Hepatocyte (in vitro differentiated cells): ENCODE results near the gene RNF217. TPM values are rescaled to one million over a fixed set of nuclear protein-coding genes. Genes with fewer than 3 reads are reported as not detected.

Source experiments
- DNase-seq: peaks from one replicate; pipeline ENCODE4 v3.0.0-alpha.2; 2016; ENCODE audit warnings: low spot score
- H2AFZ ChIP-seq: fragments of 200-600 bp; sonication (generic); 2 replicates; pipeline ENCODE4 v1.6.0; 2016; ENCODE audit warnings: antibody characterized with exemption, mild to moderate bottlenecking
- H3K27ac ChIP-seq: fragments of 200-600 bp; sonication (generic); 2 replicates; pipeline ENCODE4 v1.5.1; 2016; ENCODE audit warnings: mild to moderate bottlenecking
- H3K27me3 ChIP-seq: fragments of 200-600 bp; sonication (generic); 2 replicates; pipeline ENCODE4 v1.6.1; 2016
- H3K36me3 ChIP-seq: fragments of 200-600 bp; sonication (generic); replicated peaks from 2 replicates; pipeline ENCODE4 v1.5.1; 2016; ENCODE audit warnings: low read depth; ENCODE audit not compliant: insufficient read depth
- H3K4me1 ChIP-seq: fragments of 200-600 bp; sonication (generic); 2 replicates; pipeline ENCODE4 v1.5.1; 2016; ENCODE audit warnings: mild to moderate bottlenecking, moderate library complexity; ENCODE audit not compliant: insufficient read depth
- H3K4me2 ChIP-seq: fragments of 200-600 bp; sonication (generic); 2 replicates; pipeline ENCODE4 v1.6.0; 2016
- H3K4me3 ChIP-seq: fragments of 200-600 bp; sonication (generic); 2 replicates; pipeline ENCODE4 v1.5.1; 2016; ENCODE audit warnings: mild to moderate bottlenecking
- H3K79me2 ChIP-seq: fragments of 200-600 bp; sonication (generic); 2 replicates; pipeline ENCODE4 v1.6.0; 2017; ENCODE audit warnings: mild to moderate bottlenecking
- H3K9me2 ChIP-seq: fragments of 200-600 bp; sonication (generic); replicated peaks from 2 replicates; pipeline ENCODE4 v1.6.0; 2017; ENCODE audit warnings: mild to moderate bottlenecking; ENCODE audit not compliant: insufficient read depth
- H3K9me3 ChIP-seq: fragments of 200-600 bp; sonication (generic); 2 replicates; pipeline ENCODE4 v1.5.1; 2016; ENCODE audit warnings: low read depth, mild to moderate bottlenecking
- H4K20me1 ChIP-seq: fragments of 200-600 bp; sonication (generic); 2 replicates; pipeline ENCODE4 v1.6.0; 2016; ENCODE audit warnings: mild to moderate bottlenecking; ENCODE audit not compliant: insufficient read depth, poor library complexity, severe bottlenecking
- EZH2 ChIP-seq: fragments of 200-600 bp; sonication (generic); IDR thresholded peaks from 2 replicates; pipeline ENCODE4 v1.6.1; 2016; ENCODE audit warnings: antibody characterized with exemption, mild to moderate bottlenecking, borderline replicate concordance
- EZH2phosphoT487 ChIP-seq: fragments of 200-600 bp; sonication (generic); IDR thresholded peaks from one replicate; pipeline ENCODE4 v1.6.1; 2018; ENCODE audit warnings: antibody characterized with exemption, mild to moderate bottlenecking, low read depth, moderate library complexity; ENCODE audit not compliant: unreplicated experiment, severe bottlenecking
- WGBS: methylation state at CpG from one replicate; pipeline ENCODE4 v1.1.6; 2016; ENCODE audit warnings: low lambda C conversion rate; ENCODE audit errors: missing lambda C conversion rate; 5-methylcytosine and 5-hydroxymethylcytosine counted together
- polyA plus RNA-seq: library from polyadenylated mRNA; unstranded; fragments of >200 nt; fragmentation: Nextera tagmentation; extraction: Ambion mirVana; gene quantifications from 2 replicates; pipeline ENCODE4 v1.2.1, GENCODE V29; 2016
- total RNA-seq: library from RNA; depleted of rRNA; stranded (reverse); fragments of >200 nt; gene quantifications from 2 replicates; pipeline ENCODE4 v1.2.3, GENCODE V29; 2014
- TF ChIP-seq, protein P1 (sequence below): fragments of 200-600 bp; sonication (generic); IDR thresholded peaks from 2 replicates; pipeline ENCODE4 v1.5.1; 2016; ENCODE audit warnings: antibody characterized with exemption, mild to moderate bottlenecking; ENCODE audit not compliant: poor library complexity

RNF217 gene
- total and polyA plus RNA-seq, 2 experiments from 2014 or later = 8.8 to 18.4 TPM

GRCh38 chr6:125050663-125051318 is 88.6 kb downstream of the RNF217 start:
- Histone ChIP-seq H3K4me3 (no peak overlapping the region), H3K27me3 (no peaks in the 10 kb centered on the region), H3K9me3 (no peaks in the 10 kb centered on the region), H4K20me1 (no peaks in the 10 kb centered on the region), H3K36me3 (no peaks in the 10 kb centered on the region), H3K9me2 (no peaks in the 10 kb centered on the region), H3K27ac (peak overlapping the region; percentile 24), H3K79me2 (peaks cover 5% of the 10 kb centered on the region), H3K4me2 (peak overlapping the region; percentile 32), H2AFZ (peak overlapping the region; percentile 10), H3K4me1 (peaks cover 9% of the 10 kb centered on the region)
- TF ChIP-seq, protein P1, sequence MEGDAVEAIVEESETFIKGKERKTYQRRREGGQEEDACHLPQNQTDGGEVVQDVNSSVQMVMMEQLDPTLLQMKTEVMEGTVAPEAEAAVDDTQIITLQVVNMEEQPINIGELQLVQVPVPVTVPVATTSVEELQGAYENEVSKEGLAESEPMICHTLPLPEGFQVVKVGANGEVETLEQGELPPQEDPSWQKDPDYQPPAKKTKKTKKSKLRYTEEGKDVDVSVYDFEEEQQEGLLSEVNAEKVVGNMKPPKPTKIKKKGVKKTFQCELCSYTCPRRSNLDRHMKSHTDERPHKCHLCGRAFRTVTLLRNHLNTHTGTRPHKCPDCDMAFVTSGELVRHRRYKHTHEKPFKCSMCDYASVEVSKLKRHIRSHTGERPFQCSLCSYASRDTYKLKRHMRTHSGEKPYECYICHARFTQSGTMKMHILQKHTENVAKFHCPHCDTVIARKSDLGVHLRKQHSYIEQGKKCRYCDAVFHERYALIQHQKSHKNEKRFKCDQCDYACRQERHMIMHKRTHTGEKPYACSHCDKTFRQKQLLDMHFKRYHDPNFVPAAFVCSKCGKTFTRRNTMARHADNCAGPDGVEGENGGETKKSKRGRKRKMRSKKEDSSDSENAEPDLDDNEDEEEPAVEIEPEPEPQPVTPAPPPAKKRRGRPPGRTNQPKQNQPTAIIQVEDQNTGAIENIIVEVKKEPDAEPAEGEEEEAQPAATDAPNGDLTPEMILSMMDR = no peak
- TF ChIP-seq EZH2phosphoT487 = no peak
- no peak for TF ChIP-seq EZH2
- WGBS = 23% methylated on average over 4 of the region's 4 CpGs
- DNase-seq = peak; percentile 3

- Histone ChIP-seq H3K4me2 (no peak overlapping the region), H3K4me1 (peaks cover 9% of the 10 kb centered on the region), H3K9me3 (no peaks in the 10 kb centered on the region), H3K27ac (no peak overlapping the region), H3K36me3 (no peaks in the 10 kb centered on the region), H4K20me1 (no peaks in the 10 kb centered on the region), H3K4me3 (no peak overlapping the region), H3K27me3 (no peaks in the 10 kb centered on the region), H3K79me2 (peaks cover 5% of the 10 kb centered on the region), H2AFZ (no peak overlapping the region), H3K9me2 (no peaks in the 10 kb centered on the region)
- WGBS = 72% methylated on average over 2 of the region's 2 CpGs
- DNase-seq = no peak
- no peak for TF ChIP-seq EZH2phosphoT487
- TF ChIP-seq, protein P1 = no peak
Observed at GRCh38 chr6:125053809-125054208, 91.6 kb downstream of the RNF217 start.

- Histone ChIP-seq H3K9me3 (no peaks in the 10 kb centered on the region), H3K79me2 (peaks cover 5% of the 10 kb centered on the region), H2AFZ (no peak overlapping the region), H3K9me2 (no peaks in the 10 kb centered on the region), H3K4me3 (no peak overlapping the region), H3K4me1 (peaks cover 9% of the 10 kb centered on the region), H3K27me3 (no peaks in the 10 kb centered on the region), H3K4me2 (no peak overlapping the region), H4K20me1 (no peaks in the 10 kb centered on the region), H3K27ac (no peak overlapping the region), H3K36me3 (no peaks in the 10 kb centered on the region)
- no peak for DNase-seq
- TF ChIP-seq EZH2 (no peak), EZH2phosphoT487 (no peak)
- TF ChIP-seq, protein P1 = no peak
- 100% methylated on average over 2 of the region's 2 CpGs for WGBS
Observed at GRCh38 chr6:125054331-125054730, 92.1 kb downstream of the RNF217 start.
